ENCODE results near the gene CST9L. TPM values are rescaled to one million over a fixed set of nuclear protein-coding genes. Genes with fewer than 3 reads are reported as not detected.

Gene CST9L, protein sequence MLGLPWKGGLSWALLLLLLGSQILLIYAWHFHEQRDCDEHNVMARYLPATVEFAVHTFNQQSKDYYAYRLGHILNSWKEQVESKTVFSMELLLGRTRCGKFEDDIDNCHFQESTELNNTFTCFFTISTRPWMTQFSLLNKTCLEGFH
- not detected for total RNA-seq
- not detected for polyA plus RNA-seq

DNA sequence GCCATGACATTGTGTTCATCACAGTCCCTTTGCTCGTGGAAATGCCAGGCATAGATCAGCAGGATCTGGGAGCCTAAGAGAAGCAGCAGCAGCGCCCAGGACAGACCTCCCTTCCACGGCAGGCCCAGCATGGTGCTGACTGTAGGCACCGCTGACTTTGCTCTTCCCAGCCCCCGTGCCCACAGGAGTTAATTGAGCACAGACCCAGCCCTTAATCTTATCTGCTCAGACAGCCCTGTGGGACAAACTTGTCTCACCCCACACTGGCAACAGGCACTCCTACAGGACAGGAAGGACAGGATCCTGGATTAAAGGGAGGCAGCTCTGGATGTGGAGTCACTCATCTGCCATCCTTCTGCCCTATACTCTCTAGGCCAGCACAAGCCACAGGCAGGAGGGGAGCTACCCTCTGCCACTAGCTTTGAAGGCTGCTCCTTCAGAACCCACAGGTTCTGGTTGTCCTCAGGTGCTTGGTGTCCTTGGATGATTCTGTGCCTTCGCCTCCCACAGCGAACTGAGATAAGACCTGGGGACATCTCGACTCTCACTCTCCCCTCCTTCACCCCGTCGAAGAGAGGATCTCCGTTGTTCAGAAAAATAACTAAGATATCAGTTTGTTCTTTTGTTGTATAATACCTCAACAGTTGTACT is at the start of gene CST9L:
Gene CST9L (minus strand): TSS at position 165 of the 651 bp plus-strand sequence. CDS start 34 bp downstream, at position 131.
- no peaks in the 10 kb centered on the region for H3K27me3 ChIP-seq (ENCODE audit: control insufficient read depth in 4 of 4, insufficient read depth in 4 of 4, low read length in 3 of 4)
- no peak within 1 kb of the TSS for H3K4me3 ChIP-seq (ENCODE audit: low read depth in 1 of 3, low read length in 3 of 3)
- peaks cover 0 to 8% (median 4%) of the 10 kb centered on the region in 4 donors for H3K4me1 ChIP-seq (ENCODE audit: control insufficient read depth in 4 of 4, insufficient read depth in 4 of 4, low read length in 3 of 4)
- 82% methylated on average over 11 of the region's 11 CpGs for WGBS
- H3K9ac ChIP-seq (ENCODE audit: low read depth in 1 of 2, low read length in 2 of 2), result no peak within 1 kb of the TSS
- H3K9me3 ChIP-seq (ENCODE audit: control insufficient read depth in 4 of 4, low read length in 3 of 4), result peaks cover 0 to under 1% (median 0%) of the 10 kb centered on the region in 4 donors
- TF ChIP-seq, protein P1, sequence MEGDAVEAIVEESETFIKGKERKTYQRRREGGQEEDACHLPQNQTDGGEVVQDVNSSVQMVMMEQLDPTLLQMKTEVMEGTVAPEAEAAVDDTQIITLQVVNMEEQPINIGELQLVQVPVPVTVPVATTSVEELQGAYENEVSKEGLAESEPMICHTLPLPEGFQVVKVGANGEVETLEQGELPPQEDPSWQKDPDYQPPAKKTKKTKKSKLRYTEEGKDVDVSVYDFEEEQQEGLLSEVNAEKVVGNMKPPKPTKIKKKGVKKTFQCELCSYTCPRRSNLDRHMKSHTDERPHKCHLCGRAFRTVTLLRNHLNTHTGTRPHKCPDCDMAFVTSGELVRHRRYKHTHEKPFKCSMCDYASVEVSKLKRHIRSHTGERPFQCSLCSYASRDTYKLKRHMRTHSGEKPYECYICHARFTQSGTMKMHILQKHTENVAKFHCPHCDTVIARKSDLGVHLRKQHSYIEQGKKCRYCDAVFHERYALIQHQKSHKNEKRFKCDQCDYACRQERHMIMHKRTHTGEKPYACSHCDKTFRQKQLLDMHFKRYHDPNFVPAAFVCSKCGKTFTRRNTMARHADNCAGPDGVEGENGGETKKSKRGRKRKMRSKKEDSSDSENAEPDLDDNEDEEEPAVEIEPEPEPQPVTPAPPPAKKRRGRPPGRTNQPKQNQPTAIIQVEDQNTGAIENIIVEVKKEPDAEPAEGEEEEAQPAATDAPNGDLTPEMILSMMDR (IDR thresholded peaks at IDR 0.05; ENCODE audit: low read depth, low read length, missing input control), result no peak
- TF ChIP-seq, protein P2, sequence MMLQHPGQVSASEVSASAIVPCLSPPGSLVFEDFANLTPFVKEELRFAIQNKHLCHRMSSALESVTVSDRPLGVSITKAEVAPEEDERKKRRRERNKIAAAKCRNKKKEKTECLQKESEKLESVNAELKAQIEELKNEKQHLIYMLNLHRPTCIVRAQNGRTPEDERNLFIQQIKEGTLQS (IDR thresholded peaks at IDR 0.05), result no peak
- TF ChIP-seq EGR1 (IDR thresholded peaks at IDR 0.05; ENCODE audit: low read depth in 2 of 2) (no peak), JUND (IDR thresholded peaks at IDR 0.05) (no peak), HNF4A (conservative IDR thresholded peaks at IDR 0.05) (no peak), TAF1 (conservative IDR thresholded peaks at IDR 0.05) (no peak), FOXA2 (IDR thresholded peaks at IDR 0.05) (no peak), SP1 (IDR thresholded peaks at IDR 0.05) (no peak), NR2F2 (IDR thresholded peaks at IDR 0.05) (no peak), YY1 (IDR thresholded peaks at IDR 0.05) (no peak), RXRA (IDR thresholded peaks at IDR 0.05) (no peak), GABPA (IDR thresholded peaks at IDR 0.05 in 1 of 2, conservative IDR thresholded peaks at IDR 0.05 in 1 of 2) (no peak), RAD21 (IDR thresholded peaks at IDR 0.05) (no peak), HNF4G (IDR thresholded peaks at IDR 0.05) (no peak), FOXA1 (IDR thresholded peaks at IDR 0.05) (no peak)
- TF ChIP-seq, protein P3, sequence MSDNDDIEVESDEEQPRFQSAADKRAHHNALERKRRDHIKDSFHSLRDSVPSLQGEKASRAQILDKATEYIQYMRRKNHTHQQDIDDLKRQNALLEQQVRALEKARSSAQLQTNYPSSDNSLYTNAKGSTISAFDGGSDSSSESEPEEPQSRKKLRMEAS (IDR thresholded peaks at IDR 0.05), result no peak
- TF ChIP-seq, protein P4, sequence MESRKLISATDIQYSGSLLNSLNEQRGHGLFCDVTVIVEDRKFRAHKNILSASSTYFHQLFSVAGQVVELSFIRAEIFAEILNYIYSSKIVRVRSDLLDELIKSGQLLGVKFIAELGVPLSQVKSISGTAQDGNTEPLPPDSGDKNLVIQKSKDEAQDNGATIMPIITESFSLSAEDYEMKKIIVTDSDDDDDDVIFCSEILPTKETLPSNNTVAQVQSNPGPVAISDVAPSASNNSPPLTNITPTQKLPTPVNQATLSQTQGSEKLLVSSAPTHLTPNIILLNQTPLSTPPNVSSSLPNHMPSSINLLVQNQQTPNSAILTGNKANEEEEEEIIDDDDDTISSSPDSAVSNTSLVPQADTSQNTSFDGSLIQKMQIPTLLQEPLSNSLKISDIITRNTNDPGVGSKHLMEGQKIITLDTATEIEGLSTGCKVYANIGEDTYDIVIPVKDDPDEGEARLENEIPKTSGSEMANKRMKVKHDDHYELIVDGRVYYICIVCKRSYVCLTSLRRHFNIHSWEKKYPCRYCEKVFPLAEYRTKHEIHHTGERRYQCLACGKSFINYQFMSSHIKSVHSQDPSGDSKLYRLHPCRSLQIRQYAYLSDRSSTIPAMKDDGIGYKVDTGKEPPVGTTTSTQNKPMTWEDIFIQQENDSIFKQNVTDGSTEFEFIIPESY (IDR thresholded peaks at IDR 0.05), result no peak
- TF ChIP-seq, protein P5, sequence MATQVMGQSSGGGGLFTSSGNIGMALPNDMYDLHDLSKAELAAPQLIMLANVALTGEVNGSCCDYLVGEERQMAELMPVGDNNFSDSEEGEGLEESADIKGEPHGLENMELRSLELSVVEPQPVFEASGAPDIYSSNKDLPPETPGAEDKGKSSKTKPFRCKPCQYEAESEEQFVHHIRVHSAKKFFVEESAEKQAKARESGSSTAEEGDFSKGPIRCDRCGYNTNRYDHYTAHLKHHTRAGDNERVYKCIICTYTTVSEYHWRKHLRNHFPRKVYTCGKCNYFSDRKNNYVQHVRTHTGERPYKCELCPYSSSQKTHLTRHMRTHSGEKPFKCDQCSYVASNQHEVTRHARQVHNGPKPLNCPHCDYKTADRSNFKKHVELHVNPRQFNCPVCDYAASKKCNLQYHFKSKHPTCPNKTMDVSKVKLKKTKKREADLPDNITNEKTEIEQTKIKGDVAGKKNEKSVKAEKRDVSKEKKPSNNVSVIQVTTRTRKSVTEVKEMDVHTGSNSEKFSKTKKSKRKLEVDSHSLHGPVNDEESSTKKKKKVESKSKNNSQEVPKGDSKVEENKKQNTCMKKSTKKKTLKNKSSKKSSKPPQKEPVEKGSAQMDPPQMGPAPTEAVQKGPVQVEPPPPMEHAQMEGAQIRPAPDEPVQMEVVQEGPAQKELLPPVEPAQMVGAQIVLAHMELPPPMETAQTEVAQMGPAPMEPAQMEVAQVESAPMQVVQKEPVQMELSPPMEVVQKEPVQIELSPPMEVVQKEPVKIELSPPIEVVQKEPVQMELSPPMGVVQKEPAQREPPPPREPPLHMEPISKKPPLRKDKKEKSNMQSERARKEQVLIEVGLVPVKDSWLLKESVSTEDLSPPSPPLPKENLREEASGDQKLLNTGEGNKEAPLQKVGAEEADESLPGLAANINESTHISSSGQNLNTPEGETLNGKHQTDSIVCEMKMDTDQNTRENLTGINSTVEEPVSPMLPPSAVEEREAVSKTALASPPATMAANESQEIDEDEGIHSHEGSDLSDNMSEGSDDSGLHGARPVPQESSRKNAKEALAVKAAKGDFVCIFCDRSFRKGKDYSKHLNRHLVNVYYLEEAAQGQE (IDR thresholded peaks at IDR 0.05), result no peak
- no peak for DNase-seq (ENCODE audit: low spot score)
- H3K36me3 ChIP-seq (ENCODE audit: control insufficient read depth in 4 of 4, insufficient read depth in 3 of 4, low read depth in 1 of 4, low read length in 3 of 4), result no peaks in the 10 kb centered on the region
- H3K27ac ChIP-seq (ENCODE audit: low read depth in 1 of 2, low read length in 2 of 2), result no peak within 1 kb of the TSS

All from liver (tissue), 9 donors.